NCI-H345 treated with DMSO at 0.1 percent for 48 hours (cell line): ENCODE results near the gene EPB41L4A.
"Not testable (repeated sequence)": the region's sequence is repeated elsewhere in the genome, so short reads cannot be mapped to it uniquely, and the experiment has no call there.

Source experiments
- DNase-seq: peaks from one replicate; lab custom pipeline; 2025; ENCODE audit not compliant: unreplicated experiment; lab: John Stamatoyannopoulos, UW

EPB41L4A gene, protein sequence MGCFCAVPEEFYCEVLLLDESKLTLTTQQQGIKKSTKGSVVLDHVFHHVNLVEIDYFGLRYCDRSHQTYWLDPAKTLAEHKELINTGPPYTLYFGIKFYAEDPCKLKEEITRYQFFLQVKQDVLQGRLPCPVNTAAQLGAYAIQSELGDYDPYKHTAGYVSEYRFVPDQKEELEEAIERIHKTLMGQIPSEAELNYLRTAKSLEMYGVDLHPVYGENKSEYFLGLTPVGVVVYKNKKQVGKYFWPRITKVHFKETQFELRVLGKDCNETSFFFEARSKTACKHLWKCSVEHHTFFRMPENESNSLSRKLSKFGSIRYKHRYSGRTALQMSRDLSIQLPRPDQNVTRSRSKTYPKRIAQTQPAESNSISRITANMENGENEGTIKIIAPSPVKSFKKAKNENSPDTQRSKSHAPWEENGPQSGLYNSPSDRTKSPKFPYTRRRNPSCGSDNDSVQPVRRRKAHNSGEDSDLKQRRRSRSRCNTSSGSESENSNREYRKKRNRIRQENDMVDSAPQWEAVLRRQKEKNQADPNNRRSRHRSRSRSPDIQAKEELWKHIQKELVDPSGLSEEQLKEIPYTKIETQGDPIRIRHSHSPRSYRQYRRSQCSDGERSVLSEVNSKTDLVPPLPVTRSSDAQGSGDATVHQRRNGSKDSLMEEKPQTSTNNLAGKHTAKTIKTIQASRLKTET

DNA sequence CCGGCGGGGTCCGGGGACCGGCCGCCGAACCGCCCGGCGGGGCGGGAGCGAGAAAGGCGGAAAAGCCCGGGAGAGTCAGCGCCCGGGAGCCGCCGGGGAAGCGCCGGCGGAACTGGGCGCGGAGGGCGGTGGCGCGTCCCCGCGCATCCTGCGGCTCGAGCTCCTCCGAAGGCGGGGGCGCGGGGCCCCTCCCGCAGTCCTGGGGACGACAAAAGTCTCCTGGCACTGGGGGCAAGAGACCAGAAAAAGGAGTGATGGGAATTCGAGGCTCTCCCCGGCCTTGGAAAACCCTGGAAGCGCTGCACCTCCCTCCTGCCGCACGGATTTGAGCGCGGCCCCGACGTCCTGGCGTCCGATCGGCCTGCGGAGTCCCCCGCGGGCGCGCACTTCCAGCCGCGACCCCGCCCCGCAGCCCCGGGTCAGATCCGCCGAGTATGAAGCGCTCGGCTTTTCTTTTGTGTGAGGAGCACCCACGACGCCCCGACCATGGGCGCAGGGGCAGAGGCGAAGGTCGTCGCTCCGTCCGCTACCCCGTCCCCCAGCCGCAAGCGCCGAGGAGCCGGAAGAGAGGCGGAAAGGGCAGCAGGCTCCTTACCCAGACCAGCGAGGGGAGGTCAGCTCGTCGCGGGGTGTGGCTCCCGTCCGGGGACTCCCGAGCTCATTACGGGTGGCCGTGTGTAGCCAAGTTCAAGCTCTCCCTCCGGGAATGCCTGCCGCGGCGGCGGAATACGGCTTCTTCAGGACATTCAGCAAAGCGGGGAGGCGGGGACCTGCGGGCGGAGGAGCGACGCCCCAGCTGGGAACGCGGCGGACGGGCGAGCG, at the start of gene EPB41L4A:
Gene EPB41L4A, minus strand, starts transcription at position 114 of the 822 bp plus-strand sequence. CDS start 238 bp downstream, outside the sequence.
- no peak for DNase-seq

DNA sequence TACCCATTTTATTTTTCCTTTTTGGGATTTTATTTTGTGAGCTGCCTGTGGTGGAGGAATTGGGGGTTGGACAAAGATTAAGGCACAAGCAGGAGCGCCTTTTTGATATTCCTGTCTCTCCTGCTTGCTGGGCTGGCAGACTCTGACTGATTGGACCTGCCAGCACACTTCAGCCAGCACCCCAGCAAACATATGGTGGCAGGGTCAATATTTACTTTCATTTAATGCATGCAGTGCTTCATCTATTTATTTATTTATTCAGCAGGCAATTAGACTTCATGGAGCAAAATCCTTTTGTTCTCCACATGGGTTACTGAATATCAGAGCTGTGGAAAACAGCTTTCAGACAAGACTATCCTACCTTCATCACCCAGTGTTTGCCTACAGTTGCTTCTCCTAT, 48.4 kb upstream of the EPB41L4A start:
- peak; percentile 26 for DNase-seq

DNA sequence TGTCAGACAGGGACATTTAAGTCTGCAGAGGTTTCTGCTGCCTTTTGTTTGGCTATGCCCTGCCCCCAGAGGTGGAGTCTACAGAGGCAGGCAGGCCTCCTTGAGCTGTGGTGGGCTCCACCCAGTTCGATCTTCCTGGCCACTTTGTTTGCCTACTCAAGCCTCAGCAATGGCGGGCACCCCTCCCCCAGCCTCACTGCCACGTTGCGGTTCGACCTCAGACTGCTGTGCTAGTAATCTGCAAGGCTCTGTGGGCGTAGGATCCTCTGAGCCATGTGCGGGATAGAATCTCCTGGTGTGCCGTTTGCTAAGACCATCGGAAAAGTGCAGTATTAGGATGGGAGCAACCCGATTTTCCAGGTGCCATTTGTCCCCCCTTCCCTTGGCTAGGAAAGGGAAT, 47.2 kb upstream of the EPB41L4A start:
- not testable (repeated sequence) for DNase-seq

DNA sequence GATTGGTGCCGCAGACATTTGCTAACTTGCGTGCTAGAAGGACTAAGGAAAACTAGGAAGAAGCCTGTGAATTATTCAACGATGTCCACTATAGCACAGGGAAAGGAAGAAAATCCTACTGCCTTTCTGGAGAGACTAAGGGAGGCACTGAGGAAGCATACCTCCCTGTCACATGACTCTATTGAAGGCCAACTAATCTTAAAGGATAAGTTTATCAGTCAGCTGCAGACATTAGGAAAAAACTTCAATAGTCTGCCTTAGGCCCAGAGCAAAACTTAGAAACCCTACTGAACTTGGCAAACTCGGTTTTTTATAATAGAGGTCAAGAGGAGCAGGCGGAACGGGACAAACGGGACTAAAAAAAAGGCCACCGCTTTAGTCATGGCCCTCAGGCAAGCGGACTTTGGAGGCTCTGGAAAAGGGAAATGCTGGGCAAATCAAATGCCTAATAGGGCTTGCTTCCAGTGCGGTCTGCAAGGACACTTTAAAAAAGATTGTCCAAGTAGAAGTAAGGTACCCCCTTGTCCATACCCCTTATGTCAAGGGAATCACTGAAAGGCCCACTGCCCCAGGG, 28.2 kb upstream of the EPB41L4A start:
- DNase-seq: not testable (repeated sequence)

DNA sequence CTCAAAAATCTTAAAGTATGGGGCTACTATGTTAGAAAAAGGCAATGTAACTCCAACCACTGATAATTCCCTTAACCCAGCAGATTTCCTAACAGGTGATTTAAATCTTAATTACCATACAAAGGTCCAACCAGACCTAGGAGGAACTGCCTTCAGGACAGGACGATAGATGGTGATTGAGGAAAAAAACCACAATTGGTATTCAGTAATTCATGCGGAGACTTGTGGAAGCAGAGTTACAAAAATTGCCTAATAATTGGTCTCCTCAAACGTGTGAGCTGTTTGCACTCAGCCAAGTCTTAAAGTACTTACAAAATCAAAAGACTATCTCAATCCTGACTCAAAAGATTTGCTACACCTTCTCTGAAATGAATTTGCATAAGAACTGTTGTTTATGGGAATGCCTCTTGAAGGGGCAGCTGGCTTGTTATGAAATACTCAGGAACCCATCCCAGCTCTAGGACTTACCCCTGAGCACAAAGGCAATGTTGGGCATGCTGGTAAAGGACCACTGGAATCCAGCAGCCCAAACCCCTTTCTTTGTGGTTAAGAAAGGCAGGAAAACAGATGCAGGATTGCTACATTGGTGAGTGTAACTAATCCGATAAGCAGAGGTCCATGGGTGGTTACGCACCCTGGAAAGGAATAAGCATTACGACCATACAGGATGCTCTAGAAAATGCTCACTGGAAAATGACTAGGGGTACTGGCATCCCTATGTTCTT, 26.7 kb upstream of the EPB41L4A start:
- DNase-seq: no peak

DNA sequence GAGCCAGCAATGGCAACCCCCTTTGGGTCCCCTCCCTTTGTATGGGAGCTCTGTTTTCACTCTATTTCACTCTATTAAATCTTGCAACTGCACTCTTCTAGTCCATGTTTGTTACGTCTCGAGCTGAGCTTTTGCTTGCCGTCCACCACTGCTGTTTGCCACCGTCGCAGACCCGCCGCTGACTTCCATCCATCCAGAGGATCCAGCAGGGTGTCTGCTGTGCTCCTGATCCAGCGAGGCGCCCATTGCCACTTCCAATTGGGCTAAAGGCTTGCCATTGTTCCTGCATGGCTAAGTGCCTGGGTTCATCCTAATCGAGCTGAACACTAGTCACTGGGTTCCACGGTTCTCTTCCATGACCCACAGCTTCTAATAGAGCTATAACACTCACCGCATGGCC, 24.9 kb upstream of the EPB41L4A start:
- DNase-seq: not testable (repeated sequence)

DNA sequence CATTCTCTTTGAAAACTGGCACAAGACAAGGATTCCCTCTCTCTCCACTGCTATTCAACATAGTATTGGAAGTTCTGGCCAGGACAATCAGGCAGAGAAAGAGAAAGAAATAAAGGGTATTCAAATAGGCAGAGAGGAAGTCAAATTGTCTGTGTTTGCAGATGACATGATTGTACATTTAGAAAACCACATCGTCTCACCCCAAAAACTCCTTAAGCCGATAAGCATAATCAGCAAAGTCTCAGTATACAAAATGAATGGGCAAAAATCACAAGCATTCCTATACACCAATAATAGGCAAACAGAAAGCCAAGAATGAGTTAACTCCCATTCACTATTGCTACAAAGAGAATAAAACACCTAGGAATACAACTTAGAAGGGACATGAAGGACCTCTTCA, 21.0 kb upstream of the EPB41L4A start:
- DNase-seq: no peak

DNA sequence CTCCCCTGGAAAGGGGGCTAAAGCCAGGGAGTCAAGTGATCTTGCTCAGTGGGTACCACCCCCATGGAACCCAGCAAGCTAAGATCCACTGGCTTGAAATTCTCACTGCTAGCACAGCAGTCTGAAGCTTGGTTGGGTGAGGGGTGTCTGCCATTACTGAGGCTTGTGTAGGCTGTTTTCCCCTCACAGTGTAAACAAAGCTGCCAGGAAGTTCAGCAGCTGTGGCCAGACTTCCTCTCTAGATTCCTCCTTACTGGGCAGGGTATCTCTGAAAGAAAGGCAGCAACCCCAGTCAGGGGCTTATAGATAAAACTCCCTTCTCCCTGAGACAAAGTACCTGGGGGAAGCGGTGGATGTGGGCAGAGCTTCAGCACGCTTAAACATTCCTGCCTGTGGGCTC, 17.1 kb upstream of the EPB41L4A start:
- no peak for DNase-seq

DNA sequence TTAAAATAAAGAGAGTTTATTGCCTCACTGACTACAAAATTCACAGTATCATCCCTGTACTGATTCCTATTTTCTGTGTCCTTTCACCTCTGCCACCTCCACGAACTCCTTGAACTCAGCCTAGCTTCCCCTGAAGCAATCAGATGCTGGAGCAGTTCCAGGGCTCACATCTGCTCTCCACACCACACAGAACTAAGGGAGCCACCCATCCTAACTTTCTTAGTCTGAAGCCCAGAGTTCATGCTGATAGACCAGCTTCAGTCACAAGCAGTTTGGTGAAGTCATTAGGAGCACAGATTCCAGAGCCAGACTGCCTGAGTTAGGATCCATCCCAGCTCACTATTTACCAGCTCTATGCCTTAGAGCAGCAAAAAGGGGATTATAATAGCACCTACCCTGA, 15.6 kb upstream of the EPB41L4A start:
- no peak for DNase-seq

DNA sequence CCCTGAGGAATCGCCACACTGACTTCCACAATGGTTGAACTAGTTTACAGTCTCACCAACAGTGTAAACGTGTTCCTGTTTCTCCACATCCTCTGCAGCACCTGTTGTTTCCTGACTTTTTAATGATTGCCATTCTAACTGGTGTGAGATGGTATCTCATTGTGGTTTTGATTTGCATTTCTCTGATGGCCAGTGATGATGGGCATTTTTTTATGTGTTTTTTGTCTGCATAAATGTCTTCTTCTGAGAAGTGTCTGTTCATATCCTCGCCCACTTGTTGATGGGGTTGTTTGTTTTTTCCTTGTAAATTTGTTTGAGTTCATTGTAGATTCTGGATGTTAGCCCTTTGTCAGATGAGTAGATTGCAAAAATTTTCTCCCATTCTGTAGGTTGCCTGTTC, 7.1 kb upstream of the EPB41L4A start:
- DNase-seq: not testable (repeated sequence)

DNA sequence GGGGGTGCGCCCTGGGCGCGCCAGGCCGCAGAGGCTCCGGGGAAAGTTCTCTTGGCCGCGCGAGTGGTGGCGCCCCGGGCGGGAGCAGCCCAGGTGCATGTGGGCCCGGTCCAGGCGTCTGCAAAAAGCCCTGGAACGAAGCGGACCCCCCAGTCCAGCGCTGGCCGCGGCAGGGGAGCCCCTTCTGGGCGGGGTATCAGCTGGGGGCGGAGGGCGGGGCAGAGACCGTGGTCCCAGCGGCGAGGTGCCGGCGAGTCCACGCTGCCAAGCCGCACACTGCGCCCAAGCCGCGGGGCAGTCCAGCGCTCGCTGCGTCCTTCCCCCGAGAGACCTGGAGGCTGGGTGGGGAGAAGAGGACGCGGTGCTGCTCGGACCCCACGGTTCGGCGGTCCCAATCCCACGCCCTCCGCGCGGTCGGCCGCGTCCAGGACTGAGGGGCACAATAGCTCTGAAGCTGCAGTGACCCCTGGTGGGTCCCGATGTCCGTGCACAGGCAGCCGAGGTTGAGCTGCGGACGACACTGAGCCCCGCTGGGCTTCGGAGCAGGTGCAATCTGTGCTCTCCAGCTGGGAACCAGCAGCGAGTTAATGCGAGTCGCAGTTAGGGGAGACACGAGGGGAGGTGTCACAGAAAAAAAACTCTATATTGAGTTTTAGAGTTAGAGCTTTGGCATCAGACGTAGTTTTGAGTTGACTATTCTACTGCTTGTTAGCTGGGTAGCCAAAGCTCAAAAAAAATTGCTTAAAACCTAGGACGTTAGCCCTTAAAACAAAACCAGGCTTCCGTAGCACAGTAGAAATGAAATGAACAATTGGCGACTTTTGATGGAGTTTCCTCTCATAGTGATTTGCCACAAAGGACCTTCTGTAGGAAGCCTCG, 1.1 kb upstream of the EPB41L4A start:
- DNase-seq: peak; percentile 46

DNA sequence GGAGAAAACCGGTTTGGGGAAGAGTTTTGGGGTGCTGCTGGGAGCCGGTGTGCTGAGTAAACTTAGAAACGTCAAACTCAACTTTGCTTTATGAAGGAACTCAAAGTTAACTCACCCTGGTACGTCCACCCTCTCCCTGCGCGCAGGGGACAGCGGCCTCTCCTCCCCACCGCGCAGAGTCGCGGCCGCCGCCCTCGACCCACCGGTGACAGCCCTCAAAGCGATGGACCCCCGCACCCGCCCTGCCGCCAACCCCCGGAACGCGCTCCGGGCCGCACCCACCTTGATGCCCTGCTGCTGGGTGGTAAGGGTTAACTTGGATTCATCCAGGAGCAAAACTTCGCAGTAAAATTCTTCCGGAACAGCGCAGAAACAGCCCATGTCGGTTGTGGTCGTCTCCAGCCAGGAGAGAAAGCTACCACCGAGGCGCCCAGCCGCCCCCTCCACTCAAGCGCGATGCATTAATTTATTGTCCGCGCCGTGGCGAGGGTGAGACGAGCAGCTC, 366 bp downstream of the EPB41L4A start:
- DNase-seq: no peak

DNA sequence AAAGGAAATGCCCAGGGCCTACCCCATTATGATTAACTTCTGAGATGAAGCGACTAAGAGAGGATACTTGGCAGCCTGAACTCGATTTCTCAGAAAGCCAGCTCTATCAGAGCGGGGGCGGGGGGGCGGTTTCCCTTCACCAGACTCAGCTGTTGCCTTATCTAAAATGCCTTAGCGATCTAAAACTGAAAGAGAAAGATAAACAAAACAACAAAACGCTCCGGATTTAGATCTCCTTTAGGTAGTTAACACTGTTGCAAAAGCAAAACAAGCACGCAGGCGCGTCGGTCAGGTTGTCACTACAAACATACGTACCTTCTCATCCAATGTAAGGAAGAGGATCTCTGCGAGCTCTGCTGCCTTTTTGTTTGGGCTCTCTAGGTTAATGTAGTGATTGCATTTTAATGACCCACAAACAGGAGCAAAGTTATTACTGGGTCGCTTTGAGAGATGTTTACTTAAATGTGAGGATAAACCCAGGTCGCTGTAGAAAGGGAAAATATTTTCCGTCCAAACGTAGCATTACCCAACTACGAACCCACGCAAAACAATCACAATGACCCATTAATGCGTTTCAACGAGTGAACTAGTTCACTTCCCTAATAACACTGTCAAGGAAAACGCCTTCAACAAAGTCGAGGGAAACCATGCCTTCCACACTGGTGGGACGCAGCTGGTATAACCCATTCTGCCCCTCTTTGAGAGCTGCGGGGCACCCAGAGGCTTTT, 982 bp downstream of the EPB41L4A start:
- no peak for DNase-seq

DNA sequence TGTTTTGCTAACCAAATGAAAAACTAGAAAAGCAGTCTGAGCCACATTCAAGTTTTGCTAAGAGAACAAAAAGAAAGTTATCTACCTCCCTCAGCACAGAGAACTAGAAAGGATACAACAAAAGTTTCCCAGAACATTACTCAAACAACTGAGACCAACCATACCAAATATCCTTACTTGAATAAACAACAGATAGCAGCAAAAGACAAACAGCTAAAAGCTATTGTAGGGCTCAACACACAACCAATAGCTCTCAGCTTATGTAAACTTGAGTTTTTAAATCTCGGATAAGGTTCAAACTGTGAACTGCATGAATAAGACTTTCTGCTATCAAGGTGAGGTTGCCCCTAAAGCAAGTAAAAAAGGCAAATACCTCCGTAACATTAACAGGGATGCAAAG, 3.5 kb downstream of the EPB41L4A start:
- no peak for DNase-seq

DNA sequence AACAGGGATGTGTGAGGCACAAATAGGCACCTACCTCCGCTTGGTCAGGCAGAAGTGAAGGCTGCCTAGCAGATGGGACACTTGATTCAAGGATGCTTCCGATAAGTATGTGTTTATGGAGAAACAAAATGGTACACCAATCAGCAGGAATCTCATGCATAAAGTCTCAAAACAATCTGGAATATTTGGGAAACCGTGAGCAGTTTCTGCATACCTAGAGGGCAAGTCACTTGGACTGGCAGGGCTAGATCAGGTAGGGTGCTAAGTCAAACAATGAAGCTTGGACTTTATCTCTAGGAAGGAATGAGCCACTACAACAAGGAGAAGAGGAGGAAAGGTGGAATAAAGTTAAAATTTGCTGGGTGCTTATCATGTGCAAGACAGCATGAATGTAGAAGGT, 5.5 kb downstream of the EPB41L4A start:
- DNase-seq: no peak

DNA sequence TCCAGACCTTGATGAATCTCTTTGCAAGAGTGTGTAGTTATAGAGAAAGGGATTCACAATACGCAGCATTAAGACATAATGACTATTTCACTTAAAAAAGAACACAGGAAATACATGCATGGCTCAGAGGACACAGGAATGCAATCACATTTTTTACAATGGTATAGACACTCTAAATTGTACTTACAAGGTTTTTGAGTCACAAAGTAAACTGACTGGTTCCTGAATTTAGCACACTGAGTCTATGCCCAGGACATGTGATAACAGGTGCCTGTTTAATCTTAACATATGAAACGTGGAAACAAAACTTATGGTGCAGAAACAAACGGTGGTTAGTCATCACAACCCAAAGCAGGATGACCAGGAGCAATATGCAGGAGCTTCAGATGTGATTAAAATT, 6.7 kb downstream of the EPB41L4A start:
- DNase-seq: no peak

DNA sequence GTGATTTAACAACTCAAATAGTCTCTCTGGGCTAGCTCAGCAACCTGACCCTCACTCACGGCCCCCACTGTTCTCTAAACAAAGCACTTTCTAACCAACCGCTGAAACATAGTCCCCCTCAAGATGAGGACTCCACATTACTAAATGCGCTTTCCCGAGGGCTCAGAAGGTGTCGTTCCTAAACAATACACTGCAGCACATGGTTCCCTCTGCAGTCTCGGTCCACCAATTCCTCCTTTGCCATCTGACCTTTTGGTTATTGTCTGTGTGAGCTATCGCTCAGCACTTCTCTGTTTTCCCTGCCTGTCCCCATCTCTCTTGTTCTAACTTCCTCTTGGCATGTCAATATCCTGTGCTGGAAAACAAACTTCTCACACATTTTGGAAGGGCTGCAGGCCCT, 7.2 kb downstream of the EPB41L4A start:
- DNase-seq: no peak

DNA sequence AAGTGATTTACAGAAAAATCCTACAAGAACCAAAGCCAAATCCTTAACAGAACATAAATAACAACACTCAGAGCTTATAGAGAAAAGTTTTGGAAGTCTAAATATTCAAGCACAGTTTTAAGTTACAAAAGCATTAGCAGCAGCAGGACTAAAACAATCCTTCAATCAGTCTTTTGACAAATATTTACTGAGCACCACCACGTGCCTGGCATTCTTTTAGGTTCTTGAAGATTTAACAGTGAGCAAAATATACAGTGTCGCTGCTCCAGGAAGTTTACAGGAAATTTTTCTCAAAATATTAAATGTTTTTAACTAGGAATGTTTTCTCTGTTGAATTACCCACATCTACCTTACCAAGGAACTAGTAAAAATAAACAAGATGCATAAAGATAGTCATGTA, 11.4 kb downstream of the EPB41L4A start:
- DNase-seq: no peak

DNA sequence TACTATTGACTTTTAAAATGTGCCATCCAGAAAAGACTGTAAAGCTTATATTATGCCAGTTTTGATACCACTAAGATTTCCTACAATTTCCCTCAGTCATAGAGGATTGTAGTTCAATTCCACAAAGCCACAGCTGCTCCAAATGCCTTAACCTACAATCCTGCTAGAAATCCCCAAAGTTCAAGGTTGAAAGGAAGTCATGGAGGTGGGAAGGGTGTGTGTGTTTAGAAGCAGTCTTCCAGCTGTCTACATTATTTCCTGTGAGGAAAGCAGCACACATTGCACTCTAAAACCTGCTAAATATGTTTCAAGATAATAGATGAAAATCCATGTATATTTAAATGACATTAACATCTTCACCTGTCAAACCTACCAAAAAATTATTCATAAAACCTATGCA, 11.8 kb downstream of the EPB41L4A start:
- no peak for DNase-seq
